HG03280 (cell line): ENCODE data around the gene FUT8.

Source experiments
- ATAC-seq: cut with Tn5 transposase; IDR thresholded peaks from one replicate; pipeline ENCODE4 v1.9.1; 2021; ENCODE audit warnings: mild to moderate bottlenecking, moderate library complexity; ENCODE audit not compliant: unreplicated experiment

FUT8 gene

DNA sequence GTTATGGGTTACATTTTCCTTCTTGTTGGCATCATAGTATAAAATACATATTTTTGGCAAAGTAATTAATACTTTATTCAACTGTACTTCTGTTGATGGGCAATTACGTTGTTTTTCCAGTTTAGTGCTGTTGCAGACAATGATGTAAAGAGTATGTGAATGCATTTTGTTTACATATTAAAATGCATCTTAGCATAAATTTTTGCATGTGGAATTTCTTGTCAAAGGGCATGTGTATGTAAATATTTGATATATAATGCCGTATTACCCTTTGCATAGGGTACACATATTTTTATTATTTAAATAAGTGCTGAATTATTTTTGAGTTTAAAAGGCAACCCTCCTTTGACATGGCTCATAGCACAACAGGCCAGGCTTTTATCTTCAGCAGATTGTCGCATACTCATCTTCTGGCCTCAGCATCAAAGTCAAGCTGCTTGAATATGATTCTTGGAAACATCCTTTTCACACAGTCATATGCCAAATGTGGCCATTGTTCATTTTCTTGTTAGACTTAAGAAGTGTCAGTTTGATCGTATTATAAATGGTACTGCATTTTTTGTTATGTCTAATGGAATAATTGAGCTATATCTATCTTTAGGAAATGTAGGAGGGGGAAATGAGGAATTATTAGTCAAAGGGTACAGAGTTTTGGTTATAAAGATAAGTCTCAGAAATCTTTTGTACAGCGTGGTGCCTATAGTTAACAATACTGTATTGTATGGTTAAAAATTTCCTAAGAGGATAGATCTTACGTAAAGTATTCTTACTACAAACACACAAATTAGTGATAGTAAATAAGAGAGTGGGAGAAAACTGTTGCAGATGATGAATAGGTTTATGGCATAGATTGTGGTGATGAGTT lies 138.5 kb downstream of the FUT8 start:
- no peak for ATAC-seq

DNA sequence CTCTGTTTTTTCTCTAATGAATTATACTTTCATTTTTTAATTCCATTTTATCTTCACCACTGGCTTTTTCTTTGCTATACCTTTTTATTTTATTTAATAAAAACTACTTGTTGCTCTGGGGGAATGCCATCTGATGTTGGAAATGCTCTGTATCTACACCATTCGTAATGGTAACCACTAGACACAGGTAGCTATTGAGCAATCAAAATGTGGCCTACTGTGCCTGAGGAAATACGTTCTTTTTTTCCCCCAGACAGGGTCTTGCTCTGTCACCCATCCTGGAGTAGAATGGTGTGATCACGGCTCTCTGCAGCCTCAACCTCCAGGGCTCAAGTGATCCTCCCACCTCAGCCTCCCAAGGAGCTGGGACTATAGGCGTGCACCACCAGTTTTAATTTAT lies 140.2 kb downstream of the FUT8 start:
- no peak for ATAC-seq

DNA sequence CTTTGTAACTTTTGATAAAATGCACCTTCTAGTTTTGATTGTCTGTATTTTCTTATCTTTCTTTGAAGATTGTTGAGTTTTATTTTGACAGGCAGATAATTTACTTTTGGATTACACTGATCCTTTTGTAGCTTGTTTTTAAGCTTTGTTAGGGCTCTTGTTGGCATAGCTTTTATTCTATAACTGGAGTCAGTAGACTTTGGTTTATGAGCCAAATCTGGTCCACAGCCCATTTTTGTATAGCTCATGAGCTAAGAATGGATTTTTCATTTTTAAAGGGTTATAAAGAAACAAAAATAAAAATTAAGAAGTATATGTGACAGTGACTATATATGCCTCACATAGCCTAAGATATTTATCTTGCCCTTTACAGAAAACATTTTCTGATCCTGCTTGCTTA lies 142.3 kb downstream of the FUT8 start:
- ATAC-seq: no peak

DNA sequence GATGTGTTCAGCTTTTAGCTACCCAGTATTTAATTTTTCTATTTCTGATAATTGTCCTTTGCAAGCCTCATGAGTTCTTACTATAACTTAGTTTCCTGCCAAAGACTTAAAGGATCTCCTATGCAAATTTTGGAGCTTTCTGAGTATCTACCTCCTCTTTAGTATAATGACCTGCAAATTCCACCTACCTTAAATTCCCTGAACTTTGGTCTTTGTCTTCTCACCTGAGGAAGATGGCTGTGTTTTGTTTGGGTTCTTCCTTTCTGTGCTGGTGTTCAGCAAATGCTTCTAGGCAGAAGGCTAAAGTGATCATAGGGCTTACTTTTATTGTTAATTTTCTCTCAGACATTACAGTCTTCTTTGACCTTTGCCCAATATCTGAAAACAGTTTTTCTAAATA lies 142.8 kb downstream of the FUT8 start:
- no peak for ATAC-seq

DNA sequence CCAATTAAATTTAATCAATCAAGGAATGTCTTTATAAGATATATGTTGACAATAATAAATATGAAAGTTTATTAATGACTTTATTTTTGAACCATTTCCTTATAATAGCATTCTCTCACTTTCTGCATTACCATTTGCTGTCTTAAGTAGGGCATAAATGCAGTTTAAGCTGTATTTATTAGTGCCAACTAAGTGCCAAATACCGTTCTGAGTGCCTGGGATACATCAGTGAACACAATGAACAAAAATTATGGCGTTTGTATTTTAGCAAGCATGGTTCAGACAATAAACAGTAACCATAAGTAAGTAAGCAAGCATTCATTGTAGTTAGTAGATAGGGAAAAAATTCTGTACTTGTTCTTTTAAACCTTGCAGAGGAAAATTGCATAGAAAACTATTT lies 145.8 kb downstream of the FUT8 start:
- ATAC-seq: no peak

DNA sequence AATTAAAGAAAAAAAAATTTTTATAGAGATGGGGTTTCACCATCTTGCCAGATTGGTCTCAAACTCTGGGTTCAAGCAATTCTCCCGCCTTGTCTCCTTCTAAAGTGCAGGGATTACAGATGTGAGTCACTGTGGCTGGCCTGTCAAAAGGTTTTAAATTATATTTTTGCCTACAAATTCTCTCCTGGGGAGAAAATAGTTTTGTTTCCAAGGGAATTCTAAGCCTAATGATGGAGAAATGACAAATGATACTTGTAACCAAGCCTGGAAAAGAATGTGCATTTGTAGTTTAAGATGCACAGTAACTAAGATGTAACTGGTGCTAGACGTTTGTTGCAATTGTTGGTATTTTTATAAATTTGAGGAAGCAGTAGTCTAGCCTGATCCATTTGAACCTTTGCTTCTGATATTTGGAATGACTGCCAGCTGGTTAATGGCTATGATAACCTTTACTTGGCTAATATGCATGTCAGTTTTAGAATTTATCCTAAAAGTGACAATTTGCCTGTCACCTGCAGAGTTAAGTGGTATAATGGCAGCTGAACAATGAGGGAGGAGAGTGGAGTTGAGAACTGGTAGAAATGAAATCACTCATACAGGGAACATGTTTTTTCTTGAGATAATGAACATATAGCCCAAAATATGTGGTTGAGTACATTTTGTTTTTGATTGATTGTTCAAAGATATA lies 148.0 kb downstream of the FUT8 start:
- ATAC-seq: no peak

DNA sequence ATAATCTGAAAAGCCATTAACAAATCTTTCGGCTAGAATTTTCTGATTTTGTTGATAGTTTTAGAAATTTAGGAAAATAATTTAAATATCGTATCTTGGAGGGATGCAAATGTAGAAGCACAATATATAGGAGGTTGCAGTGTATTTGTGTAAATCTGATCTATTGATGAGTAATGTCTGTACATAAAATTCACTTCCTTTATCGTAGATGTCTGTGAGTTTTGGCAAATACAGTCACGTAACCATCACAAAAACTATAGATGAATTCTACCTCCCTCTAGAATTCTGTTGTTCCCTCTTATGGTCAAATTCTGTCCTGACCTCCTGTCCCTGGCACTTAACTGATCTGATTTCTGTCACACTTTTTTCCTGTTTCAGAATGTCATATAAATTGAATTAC lies 151.8 kb downstream of the FUT8 start:
- ATAC-seq: no peak

DNA sequence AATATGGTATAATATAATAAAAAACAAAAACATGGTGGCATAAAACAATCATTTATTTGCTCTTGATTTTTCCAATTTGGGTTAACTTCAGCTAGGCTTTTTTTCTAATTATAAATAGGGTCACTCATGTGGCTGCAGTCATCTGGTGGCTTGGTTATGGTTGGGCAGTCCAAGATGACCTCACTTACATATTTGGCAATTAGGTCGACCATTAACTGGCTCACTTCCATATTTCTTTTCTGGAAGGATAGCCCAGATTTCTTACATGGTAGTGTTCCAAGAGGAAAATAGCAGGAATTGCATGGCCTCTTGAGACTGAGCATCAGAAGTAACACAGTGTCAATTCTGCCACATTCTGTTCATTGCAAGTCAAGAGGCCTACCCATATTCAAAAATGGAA lies 153.4 kb downstream of the FUT8 start:
- no peak for ATAC-seq

DNA sequence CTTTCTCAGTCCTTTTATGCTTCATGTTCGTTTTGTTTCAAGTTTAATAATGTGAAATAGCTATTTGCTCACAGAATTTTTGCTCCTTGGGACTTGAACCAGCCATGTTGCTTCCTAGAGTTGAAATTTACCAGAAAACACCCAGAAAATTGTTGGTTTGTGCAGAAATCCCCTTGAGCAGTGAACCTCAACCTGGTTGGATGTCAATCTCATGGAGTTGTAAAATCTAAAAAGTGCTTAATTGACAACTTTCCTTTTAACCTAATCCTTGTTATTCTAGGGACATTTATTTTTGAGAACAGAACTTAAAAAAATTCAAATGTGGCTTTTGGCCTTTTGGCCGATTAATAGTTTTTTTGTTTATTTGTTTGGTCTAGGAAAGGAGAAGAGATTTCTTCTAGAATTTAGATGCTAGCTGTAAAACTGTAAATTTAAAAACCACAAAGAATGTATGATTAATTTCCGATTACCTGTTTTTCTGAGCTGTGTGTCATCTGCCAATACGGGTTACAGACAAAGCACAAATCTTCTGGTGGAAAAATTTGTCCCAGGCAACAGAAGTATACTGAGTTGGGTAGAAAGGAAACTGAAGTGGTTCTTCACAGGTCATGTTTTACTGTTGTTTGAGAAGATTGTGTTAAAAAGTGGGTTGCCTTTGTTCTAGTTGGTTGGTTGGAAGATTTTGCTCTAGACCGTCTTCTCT lies 154.4 kb downstream of the FUT8 start:
- ATAC-seq: no peak

DNA sequence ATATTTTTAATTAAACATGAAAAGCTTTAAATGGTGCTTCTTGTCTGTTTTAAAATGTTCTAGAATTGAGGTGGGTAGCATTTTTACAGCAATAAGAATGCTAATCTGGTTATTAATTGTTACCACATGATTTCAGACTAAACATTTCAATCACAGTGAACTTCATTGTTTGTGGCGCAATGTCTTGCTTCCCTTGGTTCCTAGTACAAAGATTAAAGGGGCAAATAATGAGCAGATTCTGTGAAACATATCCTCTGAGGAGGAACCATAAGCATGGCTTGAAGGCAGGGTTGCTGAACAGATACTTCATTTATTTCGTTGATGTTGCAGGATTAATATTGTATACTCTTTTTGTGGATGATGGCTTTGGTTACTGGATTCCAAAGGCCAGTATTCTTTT lies 162.1 kb downstream of the FUT8 start:
- no peak for ATAC-seq

DNA sequence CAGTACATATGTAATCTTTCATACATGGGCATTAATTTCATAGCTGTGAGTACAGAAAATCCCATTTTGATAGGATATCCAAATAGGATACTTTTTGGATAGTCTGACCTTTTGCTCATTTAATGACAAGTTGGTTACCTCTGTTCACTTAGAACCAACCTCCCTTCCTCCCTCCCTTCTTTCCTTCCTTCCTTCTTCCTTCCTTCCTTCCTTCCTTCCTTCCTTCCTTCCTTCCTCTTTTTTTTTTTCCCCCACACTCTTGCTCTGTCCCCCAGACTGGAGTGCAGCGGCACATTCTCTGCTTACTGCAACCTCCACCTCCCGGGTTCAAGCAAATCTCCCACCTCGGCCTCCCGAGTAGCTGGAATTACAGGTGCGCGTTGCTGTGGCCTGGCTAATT lies 162.9 kb downstream of the FUT8 start:
- ATAC-seq: no peak

DNA sequence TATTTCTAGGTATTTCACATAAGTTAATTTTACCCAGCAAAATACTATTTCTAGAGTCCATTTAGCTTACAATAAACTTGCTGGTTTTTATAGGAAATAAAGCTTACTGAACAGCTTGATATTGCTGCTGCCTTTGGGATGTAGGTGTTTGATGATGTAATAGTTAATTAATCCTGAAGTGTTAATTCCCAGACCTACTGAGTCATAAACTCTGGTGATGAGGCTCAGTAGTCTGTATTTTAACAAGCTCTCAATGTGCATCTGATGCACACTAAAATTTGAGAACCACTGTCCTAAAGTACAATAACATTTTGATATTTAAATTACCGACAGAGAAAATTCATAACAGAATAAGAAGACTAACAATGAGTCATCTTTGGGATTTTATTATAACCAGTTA lies 168.4 kb downstream of the FUT8 start:
- ATAC-seq: no peak

DNA sequence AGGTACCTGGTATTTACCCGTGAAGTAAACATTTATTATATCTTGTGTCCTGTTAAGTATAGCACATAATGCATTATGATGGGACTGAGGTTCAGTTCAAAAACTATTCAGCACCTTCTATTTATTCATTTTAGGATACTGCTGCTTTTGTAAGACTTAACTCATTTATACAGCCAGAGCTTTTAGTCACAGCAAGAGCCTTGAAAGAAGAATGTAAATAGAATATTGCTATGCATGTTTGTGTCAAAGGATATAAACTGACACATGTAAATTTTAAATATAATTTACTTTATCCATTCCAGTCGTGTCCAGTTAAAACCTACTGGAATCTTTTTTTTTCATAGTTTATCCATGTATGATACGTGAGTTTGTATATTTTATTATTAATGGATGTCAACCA lies 168.8 kb downstream of the FUT8 start:
- no peak for ATAC-seq

DNA sequence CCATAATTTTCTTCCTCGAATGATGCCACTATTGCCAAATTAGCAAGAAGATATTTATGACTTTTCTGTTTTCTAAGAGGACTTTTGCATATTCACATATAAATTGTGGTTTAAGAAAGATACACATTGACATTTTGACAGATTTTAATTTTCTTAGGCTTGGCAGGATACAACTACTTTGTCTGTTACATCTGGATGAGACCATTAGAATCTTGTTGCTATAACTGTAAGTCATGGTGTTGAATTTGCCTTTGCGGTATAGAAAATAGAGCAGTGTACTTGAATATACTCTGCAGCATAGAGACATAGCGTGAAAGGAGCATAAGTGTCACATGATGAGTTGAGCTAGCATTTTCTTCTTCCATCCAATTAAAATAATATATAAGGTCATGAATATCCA lies 169.3 kb downstream of the FUT8 start:
- no peak for ATAC-seq

DNA sequence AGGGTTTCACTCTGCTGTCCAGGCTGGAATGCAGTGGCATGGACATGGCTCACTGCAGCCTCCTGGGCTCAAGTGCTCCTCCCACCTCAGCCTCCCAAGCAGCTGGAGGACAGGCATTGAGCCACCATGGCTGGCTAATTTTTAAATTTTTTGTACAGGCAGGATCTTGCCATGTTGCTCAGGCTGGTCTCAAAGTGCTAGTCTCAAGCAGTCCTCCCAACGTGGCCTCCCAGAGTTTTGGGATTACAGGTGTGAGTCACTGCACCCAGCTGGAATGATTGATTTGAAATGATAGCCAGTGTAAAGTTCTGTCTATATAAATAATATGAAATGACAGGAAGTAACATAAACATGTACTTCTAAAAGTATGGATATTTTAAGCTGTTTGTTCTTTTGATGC lies 172.7 kb downstream of the FUT8 start:
- no peak for ATAC-seq

DNA sequence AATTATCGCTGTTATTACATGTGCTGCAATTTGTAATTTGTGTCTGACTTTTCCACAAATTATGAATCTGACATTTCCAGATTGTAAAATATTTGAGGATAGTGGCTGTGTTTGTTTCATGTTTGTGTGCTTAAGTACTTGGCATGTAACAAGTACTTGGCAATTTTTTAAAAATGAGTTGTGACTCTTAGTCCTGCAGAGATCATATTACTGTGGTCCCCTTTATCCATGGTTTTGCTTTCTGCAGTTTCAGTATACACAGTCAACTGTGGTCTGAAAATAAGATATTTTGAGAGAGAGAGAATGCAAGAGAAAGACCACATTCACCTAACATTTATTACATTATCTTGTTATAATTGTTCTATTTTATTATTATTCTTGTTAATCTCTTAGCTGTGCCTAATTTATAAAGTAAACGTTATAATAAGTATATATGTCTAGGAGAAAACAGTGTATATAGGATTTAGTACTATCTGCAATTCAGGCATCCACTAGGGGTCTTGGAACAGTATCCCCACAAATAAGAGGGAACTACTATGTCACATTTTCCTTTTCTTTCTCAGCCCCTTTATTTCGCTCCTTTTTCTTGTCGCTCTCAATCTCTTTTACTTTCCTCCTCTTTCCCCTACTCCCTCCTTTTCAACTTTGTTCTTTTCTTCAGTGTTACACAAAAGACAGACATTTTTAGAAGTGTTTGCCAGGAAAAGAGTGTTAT lies 176.1 kb downstream of the FUT8 start:
- no peak for ATAC-seq

DNA sequence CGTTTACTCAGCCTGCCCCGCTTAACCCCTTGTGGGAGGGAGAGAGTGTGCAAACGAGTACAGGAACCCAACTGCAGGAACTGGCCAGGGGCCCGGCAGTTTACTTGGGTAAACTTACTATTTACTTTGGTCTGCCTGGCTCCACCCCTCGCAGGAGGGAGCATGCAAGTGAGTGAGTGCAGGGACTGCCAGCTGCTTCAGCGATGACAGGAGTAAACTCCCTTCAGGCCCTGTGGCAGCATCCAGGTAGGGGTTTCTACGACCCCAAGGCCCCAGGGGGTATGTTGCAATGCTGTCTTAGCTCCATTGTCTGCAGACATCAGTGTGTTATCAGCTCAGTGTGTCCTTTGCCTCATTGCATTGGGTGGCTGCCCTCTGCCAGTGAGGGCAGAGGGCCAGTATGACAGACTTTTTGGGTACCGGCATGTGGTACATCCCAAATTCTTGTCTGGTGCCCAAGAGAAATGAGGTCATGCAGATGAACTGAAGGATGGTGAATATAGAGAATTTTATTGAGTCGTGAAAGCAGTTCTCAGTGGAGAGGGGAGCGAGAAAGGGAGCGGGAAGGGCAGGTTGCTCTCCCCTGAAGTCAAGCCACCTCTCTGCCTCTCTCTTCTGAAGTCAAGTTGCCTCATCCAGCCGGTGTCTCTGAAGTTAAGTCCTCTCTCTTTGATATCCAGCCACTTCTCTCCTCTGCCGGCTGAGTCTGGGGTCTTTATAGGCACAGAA lies 181.8 kb downstream of the FUT8 start:
- no peak for ATAC-seq

DNA sequence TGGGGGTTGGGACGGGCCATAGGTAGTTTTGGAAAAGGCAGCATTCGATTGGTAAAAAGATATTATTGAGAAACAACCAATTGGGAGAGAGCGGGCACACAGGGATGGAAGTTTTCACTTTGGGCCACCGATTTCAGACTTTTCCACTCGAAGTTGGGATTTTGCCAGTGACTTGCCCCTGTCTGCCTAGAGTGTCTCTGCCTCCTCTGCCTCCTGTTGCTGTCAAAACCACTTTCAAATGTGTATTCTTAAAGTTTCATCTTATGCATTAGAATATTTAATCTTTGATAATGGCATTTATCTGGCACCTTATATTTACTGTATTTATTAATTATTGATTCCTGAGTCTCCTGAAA lies 182.3 kb downstream of the FUT8 start:
- no peak for ATAC-seq

DNA sequence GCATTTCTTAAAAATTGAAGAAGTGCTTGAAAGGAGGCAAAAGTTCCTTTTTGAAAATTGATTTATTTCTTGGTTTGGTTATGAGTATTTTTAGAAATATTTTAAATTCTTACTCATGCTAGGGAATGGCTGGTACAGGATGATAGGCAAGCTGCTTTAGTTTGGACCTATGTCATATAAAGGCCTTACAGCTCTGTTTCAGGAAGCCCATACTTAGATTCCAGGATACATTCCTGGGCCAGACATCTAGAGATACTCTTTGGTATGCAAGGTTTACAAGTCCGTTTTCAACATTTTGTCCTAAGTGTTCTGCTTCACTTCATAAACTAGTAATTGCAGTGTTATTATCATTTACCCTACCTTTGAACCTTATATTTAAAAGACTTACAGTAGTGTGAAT lies 186.8 kb downstream of the FUT8 start:
- no peak for ATAC-seq

DNA sequence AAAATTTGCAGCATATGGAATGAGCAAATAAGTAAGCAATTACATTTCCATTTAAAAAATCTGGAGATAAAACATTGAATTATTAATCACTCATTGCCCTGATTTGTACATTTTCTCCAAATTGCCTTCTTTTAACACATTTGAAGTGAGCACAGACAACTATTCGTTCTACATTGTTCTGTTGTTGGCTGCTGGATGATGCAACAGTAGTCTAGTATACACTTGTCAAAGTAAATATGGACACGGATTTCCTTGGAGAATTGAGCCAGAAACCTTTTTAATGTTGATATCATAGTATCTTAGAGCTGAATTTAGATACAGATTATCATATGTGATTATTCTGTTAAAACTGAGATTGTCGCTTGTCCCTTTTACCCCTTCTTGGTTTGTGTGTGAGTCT lies 188.2 kb downstream of the FUT8 start:
- no peak for ATAC-seq

DNA sequence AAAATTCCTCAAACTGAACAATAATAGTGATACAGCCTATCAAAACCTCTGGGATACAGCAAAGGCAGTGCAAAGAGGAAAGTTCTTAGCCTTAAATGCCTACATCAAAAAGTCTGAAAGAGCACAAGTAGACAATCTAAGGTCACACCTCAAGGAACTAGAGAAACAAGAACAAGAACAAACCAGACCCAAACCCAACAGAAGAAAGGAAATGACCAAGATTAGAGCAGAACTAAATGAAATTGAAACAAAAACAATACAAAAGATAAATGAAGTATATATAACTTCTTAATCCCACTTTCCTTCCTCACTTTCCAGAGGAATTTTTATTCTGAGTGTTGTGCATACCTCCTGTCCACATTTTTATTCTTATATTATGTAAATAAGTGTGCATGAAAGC lies 192.0 kb downstream of the FUT8 start:
- no peak for ATAC-seq
